Myocyte (in vitro differentiated cells): ENCODE data around the gene CPEB4. TPM values are rescaled to one million over a fixed set of nuclear protein-coding genes. Genes with fewer than 3 reads are reported as not detected.
A peak's percentile ranks its signal among the peaks of the same experiment; 100 is the strongest.

Source experiments
- DNase-seq: peaks from one replicate; pipeline ENCODE4 v3.0.0-alpha.2; 2012; ENCODE audit warnings: low read depth
- polyA plus RNA-seq: library from polyadenylated mRNA; unstranded; fragments of >200 nt; gene quantifications from one replicate; pipeline ENCODE4 v1.2.1, GENCODE V29; 2012; ENCODE audit warnings: missing spikeins
- total RNA-seq: library from RNA; depleted of rRNA; stranded (reverse); fragments of >200 nt; gene quantifications from 2 replicates; pipeline ENCODE4 v1.2.3, GENCODE V29; 2014

The CPEB4 gene
- total RNA-seq: 43.5 and 64.3 TPM in 2 replicates
- polyA plus RNA-seq: 14.7 TPM

GRCh38 chr5:173887610-173888472 is at the start of gene CPEB4:
CPEB4 (plus strand) TSS chr5:173888349; CDS start chr5:173889734, 1,385 bp downstream.
- peak; percentile 100 for DNase-seq

DNA sequence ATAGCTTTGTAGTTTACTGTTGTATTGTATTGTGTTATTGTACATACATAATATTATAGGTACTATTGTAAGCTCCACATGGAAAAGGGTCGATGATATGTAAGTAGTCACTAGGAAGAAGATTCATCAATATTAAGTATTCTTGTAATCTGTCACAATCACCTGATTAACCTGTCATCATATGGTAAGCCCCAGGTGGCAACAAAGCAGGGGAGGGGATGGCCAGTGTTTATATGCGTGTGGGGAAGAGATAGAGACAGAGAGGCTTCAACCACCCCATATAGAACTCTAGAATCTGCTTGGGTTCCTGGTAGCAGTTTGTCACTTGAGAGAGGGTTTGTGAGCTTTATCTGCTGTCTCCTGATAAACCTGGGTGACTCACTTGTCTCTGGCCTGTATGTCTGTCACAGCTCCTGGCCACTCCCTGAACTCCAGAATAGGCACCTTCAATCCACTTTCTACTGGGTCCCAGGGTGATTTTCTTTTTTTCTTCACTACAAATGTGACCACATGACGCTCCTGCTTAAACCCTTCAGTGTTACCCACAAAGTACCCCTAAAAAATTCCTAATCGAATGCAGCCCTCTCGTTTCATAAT is 48.9 kb upstream of the CPEB4 start:
- no peak for DNase-seq

DNA sequence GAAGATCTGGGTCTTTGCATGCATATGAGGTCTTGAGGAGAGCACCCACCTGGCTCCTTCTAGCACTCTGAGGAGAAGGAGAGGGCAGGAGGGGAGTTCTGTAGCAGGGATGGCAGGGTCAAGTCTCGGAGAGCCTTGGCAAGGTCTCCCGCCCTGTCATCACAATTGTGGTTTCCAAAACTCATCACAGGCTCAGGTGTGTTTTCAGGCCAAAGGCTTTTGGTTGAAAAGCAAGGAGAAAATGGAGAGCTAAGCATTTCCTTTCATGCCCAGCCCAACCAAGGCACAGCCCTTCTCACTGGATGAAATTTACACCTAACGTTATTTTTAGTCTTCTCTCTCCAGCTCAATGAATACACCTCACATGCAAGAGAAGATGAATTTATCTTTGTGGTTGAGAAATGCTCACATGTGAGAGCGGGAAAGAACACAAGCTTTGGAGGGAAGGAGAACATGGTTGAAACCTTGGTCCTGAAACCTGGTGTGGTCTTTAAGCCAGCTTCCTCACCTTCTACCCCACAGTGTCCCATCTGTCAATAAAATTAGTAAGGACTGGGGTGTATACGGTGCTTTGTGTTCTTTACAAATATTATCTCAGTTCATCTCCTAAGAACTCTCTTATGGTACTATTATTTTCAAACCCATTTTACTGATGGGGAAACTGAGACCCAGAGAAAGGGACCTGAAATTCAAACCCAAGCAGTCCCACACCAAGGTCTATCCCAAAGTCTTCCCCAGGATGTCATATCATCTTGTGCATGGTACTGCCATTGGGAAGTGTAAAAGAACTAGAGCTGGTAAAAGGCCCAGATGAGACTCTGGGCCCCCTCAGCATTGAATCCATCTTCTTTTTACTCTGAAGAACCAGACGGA is 47.8 kb upstream of the CPEB4 start:
- DNase-seq: no peak

GRCh38 chr5:173841710-173842109 is 46.4 kb upstream of the CPEB4 start:
- DNase-seq: no peak

DNA sequence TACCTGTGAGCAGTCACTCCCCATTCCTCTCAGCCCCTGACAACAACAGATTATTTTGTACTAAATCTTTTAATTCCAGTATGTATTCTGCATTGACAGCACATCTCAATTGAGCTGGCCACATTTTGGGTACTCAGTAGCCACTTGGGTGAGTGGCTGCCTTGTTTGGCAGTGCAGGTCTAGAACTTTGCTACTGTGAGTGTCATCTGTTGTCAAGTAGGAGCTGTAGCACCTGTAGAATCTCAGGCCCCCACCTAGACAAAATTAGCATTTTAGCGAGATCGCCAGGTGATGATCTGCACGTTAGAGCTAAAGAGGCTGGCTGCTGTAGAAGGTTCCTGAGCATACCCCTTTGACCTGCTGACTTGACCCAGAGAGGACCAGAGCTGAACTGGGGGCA is 44.4 kb upstream of the CPEB4 start:
- no peak for DNase-seq

GRCh38 chr5:173845321-173845720 is 42.8 kb upstream of the CPEB4 start:
- DNase-seq: no peak

DNA sequence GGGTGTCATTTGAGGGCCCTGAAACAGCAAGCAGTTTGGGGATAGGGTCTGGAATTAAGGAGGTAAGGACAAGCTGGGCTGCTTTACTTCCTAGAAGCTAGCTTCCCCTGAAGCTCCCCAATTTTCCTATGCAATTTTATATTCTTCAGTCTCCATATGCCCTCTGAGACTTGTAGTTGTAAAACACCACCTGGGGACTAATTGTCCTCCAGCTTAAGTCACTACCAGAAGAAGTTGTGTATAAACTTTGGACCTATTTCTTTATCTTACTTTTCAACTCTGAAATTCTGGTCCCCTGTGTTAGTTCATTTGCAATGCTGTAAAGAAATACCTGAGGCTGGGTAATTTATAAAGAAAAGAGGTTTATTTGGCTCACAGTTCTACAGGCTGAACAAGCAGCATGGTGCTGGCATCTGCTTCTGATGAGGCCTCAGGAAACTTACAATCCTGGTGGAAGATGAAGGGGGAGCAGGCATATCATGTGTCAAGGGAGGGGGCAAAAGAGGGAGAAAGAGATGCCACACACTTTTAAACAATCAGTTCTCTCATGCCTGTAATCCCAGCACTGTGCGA is 41.1 kb upstream of the CPEB4 start:
- no peak for DNase-seq

DNA sequence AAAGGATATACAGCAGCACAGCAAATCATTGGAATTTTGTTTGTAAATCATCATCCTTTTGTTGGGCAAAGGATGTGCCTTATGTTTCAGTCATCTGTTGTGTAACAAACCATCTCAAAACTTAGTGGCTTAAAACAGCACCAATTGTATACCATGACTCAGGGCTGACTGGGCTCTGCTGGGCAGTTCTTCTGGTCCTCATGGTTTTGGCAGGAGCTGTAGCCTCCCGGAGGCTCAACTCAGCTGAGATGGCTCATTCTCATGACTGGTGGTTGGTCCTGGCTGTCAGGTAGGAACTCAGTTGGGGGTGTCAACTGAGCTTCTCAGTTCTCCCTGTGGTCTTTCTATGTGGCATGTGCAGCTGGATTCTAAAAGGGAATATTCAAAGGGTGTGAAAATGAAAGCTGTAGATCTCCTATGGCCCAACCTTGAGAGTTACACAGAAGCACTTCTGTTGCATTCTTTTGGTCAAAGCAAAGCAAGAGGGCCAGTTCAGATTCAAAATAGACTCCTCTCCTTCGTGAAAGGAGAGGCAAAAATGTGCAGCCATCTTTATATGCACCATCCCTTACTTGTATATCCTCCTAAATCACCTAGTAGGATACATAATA is 39.1 kb upstream of the CPEB4 start:
- no peak for DNase-seq

- DNase-seq: no peak
These were observed 38.2 kb upstream of the CPEB4 start for GRCh38 chr5:173849908-173850307.

DNA sequence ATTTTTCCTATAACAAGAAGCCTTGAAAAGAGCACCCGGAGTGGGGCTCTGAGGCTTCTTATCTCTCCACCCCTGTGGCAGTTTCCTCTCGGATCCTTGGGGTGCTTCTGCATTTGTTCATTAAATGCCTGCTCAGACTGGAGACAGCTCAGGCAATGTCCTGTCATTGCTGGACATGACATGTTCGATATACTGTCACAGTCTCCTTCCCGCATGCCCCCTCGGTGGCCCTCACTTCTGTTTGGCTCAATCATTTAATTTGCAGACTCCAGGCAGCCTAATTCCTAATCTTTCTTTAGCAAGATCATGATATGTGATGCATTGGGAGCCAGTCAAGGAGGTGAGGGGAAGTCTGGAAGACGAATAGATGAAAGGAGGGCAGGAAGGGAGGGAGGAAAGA is 37.5 kb upstream of the CPEB4 start:
- DNase-seq: no peak

GRCh38 chr5:173851595-173852243 is 36.4 kb upstream of the CPEB4 start:
- DNase-seq: no peak

DNA sequence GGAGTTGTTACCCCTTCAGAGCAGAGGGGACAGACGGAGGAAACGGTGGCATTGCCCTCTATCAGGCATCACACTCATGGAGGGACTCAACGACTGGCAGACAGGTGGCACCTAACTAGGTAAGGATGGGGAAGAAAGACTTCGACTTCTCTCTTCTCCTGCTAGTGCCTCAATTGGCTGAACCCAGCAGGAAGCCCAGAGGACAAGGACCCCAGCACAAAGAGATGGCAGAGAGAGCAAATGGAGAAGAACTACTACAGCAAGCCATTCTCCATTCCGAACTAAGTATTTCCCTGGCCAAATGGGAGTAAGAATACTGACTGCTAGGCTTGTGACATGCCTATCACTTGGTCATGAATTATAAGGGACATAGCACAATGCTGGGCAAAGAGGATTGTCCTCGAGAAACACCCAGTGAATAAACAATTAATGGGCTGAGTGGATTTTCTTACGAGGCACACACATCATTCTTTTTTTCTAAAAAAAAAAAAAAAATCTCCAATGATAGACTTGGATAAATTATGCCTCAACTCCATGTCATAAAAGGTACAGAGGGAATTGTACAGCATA is 35.3 kb upstream of the CPEB4 start:
- no peak for DNase-seq

- DNase-seq: no peak
These were observed 34.6 kb upstream of the CPEB4 start for GRCh38 chr5:173853370-173854131.

DNA sequence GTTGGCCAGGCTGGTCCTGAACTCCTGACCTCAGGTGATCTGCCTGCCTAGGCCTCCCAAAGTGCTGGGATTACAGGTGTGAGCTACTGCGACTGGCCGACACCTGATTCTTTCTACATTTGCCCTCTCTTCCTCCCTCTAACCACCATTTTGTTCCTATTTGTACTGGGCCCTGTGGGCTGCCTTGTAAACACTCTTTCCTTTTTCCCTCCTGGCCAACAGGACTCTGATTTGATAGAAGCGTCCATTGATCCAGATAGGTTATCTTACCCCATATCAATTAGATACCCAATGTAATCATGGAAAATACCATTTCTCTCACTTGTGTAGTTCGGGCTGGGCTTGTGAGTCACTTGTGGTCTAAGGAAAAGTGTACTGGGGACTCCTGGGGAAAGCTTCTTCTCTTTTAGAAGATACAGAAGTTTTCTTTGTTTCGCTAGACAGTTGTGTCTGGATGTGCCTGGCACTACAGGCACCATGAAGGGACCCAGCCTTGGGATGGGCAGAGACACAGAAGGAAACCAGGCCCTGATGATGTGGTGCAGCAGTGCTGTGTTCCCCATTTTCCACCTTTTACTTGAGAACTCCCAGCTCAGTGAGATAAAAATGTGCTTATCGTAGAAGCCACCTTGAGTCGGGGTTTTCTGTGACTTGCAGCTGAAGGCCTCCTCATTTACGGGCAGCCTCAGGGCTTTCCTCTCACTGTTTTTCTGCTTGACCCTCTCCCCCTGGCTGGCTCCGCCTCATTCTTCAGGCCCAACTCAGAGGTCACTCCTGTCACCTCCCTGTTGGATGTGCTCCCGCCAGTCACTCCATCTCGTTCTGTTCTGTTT is 32.8 kb upstream of the CPEB4 start:
- no peak for DNase-seq

GRCh38 chr5:173855995-173856656 is 32.0 kb upstream of the CPEB4 start:
- no peak for DNase-seq

DNA sequence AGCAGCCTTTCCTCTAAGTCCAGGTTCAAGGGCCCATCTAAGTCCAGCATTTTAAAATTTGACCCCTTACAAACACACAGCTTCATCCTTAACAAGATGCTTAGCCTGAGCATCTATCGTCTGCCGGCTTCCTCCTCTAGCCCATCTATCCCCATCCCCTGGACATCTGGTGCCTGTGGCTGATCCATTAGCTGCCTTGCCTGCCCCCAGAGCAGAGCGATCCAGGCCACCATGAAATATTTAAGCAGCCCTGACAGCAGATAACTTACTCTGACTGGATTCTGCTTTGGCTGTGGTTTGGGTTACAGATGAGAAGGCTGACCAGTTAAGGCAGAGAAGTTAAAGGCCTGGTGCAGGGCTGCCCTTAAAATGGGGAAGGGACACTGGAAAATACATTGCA is 30.9 kb upstream of the CPEB4 start:
- DNase-seq: no peak

- DNase-seq: no peak
These were observed 30.0 kb upstream of the CPEB4 start for GRCh38 chr5:173858021-173858669.
